ENCODE results near the gene PPP5C.
"Not testable (repeated sequence)": the region's sequence is repeated elsewhere in the genome, so short reads cannot be mapped to it uniquely, and the experiment has no call there.

Gene PPP5C

GRCh38 chr19:46435689-46436088 is 88.8 kb downstream of the PPP5C start:
- not testable (repeated sequence) for DNase-seq

Measured in DMS53 (cell line).